GM12878 (cell line): ENCODE data around the gene DST. TPM values are rescaled to one million over a fixed set of nuclear protein-coding genes. Genes with fewer than 3 reads are reported as not detected.

Experiments used
- ATAC-seq: fragments of 200-7000 bp; cut with Tn5 transposase; 3 replicates; pipeline ENCODE4 v1.9.1; 2020; ENCODE audit warnings: mild to moderate bottlenecking, moderate library complexity
- BruUV-seq: library from RNA; stranded (reverse); fragments of 400-500 nt; replicated peaks from 2 replicates; lab custom pipeline; 2021; lab: Mats Ljungman, UMichigan
- CTCF ChIA-PET: fragments of 300-600 bp; sonication (Branson Sonifier 250); formaldehyde crosslinking; extraction: SDS; loops from one replicate; lab custom pipeline; 2021; ENCODE audit warnings: inconsistent platforms; lab: Yijun Ruan, JAX
- POLR2A ChIA-PET: fragments of 350-600 bp; formaldehyde crosslinking; extraction: SDS; loops from one replicate; lab custom pipeline; 2021; ENCODE audit warnings: inconsistent platforms; lab: Charles Lee
- RAD21 ChIA-PET: fragments of 300-600 bp; sonication (Branson Sonifier 250); formaldehyde crosslinking; loops from one replicate; lab custom pipeline; 2023; ENCODE audit warnings: antibody characterized with exemption; ENCODE audit not compliant: unreplicated experiment; lab: Charles Lee
- SMC1A ChIA-PET: fragments of 300-600 bp; sonication (Branson Sonifier 250); formaldehyde crosslinking; loops from one replicate; lab custom pipeline; 2023; ENCODE audit not compliant: unreplicated experiment, uncharacterized antibody; lab: Charles Lee
- DNase-seq: peaks from one replicate; pipeline ENCODE4 v3.0.0-alpha.2; 2011; ENCODE audit warnings: low read depth, low spot score
- FAIRE-seq: peaks from 3 replicates; lab custom pipeline; 2011; peaks lifted over from hg19 to GRCh38; lab: Jason Lieb, UNC
- H2AFZ ChIP-seq: 2 replicates; pipeline ENCODE4 v1.6.0; 2011; ENCODE audit warnings: low read depth, low read length, control low read depth; ENCODE audit not compliant: control insufficient read depth
- H3K27ac ChIP-seq: 2 replicates; pipeline ENCODE4 v1.5.1; 2011; ENCODE audit warnings: control low read depth; ENCODE audit not compliant: control insufficient read depth, insufficient read depth
- H3K27me3 ChIP-seq, 2 experiments: replicated peaks in 1 of 2; 2 replicates each; pipeline versions ENCODE4 v1.6.0 to v1.6.1; 2011; ENCODE audit warnings: low read length in 1 of 2; ENCODE audit not compliant: control insufficient read depth in 2 of 2, insufficient read depth in 2 of 2
- H3K36me3 ChIP-seq, 2 experiments: 2 replicates each; pipeline ENCODE4 v1.5.1; 2011; ENCODE audit warnings: low read length in 1 of 2; ENCODE audit not compliant: control insufficient read depth in 2 of 2, insufficient read depth in 2 of 2
- H3K4me1 ChIP-seq: 2 replicates; pipeline ENCODE4 v1.6.1; 2011; ENCODE audit warnings: mild to moderate bottlenecking, low read length, moderate library complexity, mixed read lengths; ENCODE audit not compliant: control insufficient read depth, insufficient read depth
- H3K4me2 ChIP-seq: 2 replicates; pipeline ENCODE4 v1.6.0; 2011; ENCODE audit warnings: control low read depth; ENCODE audit not compliant: control insufficient read depth, insufficient read depth
- H3K4me3 ChIP-seq: fragments of 200-600 bp; sonication (generic); 2 replicates; pipeline ENCODE4 v1.5.1; 2016
- H3K79me2 ChIP-seq: 2 replicates; pipeline ENCODE4 v1.6.0; 2011; ENCODE audit warnings: low read length; ENCODE audit not compliant: control insufficient read depth, insufficient read depth
- H3K9ac ChIP-seq: 2 replicates; pipeline ENCODE4 v1.8.0; 2011; ENCODE audit warnings: low read length, control low read depth, mixed read lengths; ENCODE audit not compliant: control insufficient read depth, insufficient read depth
- H3K9me3 ChIP-seq: replicated peaks from 3 replicates; pipeline ENCODE4 v1.5.1; 2011; ENCODE audit warnings: mild to moderate bottlenecking, low read length; ENCODE audit not compliant: control insufficient read depth, insufficient read depth
- H4K20me1 ChIP-seq: 2 replicates; pipeline ENCODE4 v1.6.0; 2011; ENCODE audit not compliant: control insufficient read depth, insufficient read depth
- CHD4 ChIP-seq: fragments of 200-600 bp; sonication (generic); IDR thresholded peaks from 2 replicates; pipeline ENCODE4 v1.6.1; 2016; ENCODE audit warnings: mild to moderate bottlenecking
- EP300 ChIP-seq, 2 experiments: fragments of 150-350 bp in 1 of 2; IDR thresholded peaks; 2 replicates each; pipeline ENCODE4 v1.6.1; 2011 to 2012; ENCODE audit warnings: low read depth in 2 of 2, low read length in 2 of 2, borderline replicate concordance in 1 of 2, improper control_type of control experiment in 1 of 2, inconsistent platforms in 1 of 2; ENCODE audit not compliant: control insufficient read depth in 1 of 2
- JUNB ChIP-seq: IDR thresholded peaks from 2 replicates; pipeline ENCODE4 v1.6.1; 2016; ENCODE audit warnings: antibody characterized with exemption, mild to moderate bottlenecking
- MYB ChIP-seq: fragments of 150-350 bp; IDR thresholded peaks from 2 replicates; pipeline ENCODE4 v1.6.1; 2014; ENCODE audit warnings: mild to moderate bottlenecking, low read depth, low read length, borderline replicate concordance
- PAX5 ChIP-seq: IDR thresholded peaks from 2 replicates; pipeline ENCODE4 v1.6.1; 2011; ENCODE audit warnings: low read depth, low read length, borderline replicate concordance
- RCOR1 ChIP-seq: conservative IDR thresholded peaks from 2 replicates; pipeline ENCODE4 v1.6.1; 2012; ENCODE audit warnings: low read depth, low read length, improper control_type of control experiment
- SP1 ChIP-seq: IDR thresholded peaks from one replicate; pipeline ENCODE4 v1.6.1; 2011; ENCODE audit warnings: low read depth, low read length
- SREBF2 ChIP-seq: IDR thresholded peaks from 2 replicates; pipeline ENCODE4 v1.6.1; 2012; ENCODE audit warnings: mild to moderate bottlenecking, low read length
- ZNF384 ChIP-seq: IDR thresholded peaks from 2 replicates; pipeline ENCODE4 v1.6.1; 2012; ENCODE audit warnings: low read depth, mild to moderate bottlenecking, low read length, improper control_type of control experiment, borderline replicate concordance
- ZNF622 ChIP-seq: fragments of 450-650 bp; IDR thresholded peaks from 2 replicates; pipeline ENCODE4 v1.6.1; 2017; ENCODE audit warnings: mild to moderate bottlenecking, inconsistent platforms
- WGBS: methylation state at CpG from one replicate; pipeline ENCODE4 v1.1.6; 2016; ENCODE audit warnings: low lambda C conversion rate; ENCODE audit not compliant: insufficient replicate concordance, insufficient coverage; ENCODE audit errors: missing lambda C conversion rate; 5-methylcytosine and 5-hydroxymethylcytosine counted together
- in situ Hi-C: fragments of 300-500 bp; cut with MboI; formaldehyde crosslinking; loops from 9 replicates; pipeline ENCODE4 v1.14.3; 2018; ENCODE audit warnings: mixed read lengths
- intact Hi-C: fragments of 100-400 bp; cut with micrococcal nuclease; formaldehyde crosslinking; loops from one replicate; pipeline ENCODE4 v1.14.2; 2022; ENCODE audit not compliant: unreplicated experiment
- polyA plus RNA-seq, 11 experiments: library from polyadenylated mRNA; depleted of rRNA in 4 of 11; unstranded in 6 of 11; stranded (reverse) in 5 of 11; fragments of >200 nt; fragmentation: Nextera tagmentation in 4 of 11; fragmentation: Illumina TruSeq in 1 of 11; extraction: Ambion mirVana in 4 of 11; extraction: Trizol in 1 of 11; gene quantifications; 1 replicate in 1 of 11; 2 replicates in 10 of 11; pipeline versions ENCODE4 v1.2.1 to v1.2.3, GENCODE V29; 2011 to 2016; ENCODE audit warnings: inconsistent platforms in 2 of 11, missing spikeins in 2 of 11, low read depth in 1 of 11
- total RNA-seq, 4 experiments: library from RNA; depleted of rRNA in 3 of 4; stranded (reverse); fragments of >200 nt in 3 of 4; fragmentation: Illumina TruSeq in 1 of 4; extraction: Trizol in 1 of 4; gene quantifications; 2 replicates each; pipeline versions ENCODE4 v1.2.1 to v1.2.3, GENCODE V29; 2013 to 2021
- TF ChIP-seq, protein P1 (sequence below): fragments of 150-350 bp; IDR thresholded peaks from 2 replicates; pipeline ENCODE4 v1.6.1; 2014; ENCODE audit warnings: mild to moderate bottlenecking, low read depth, low read length
- TF ChIP-seq, protein P2 (sequence below): fragments of 450-650 bp; formaldehyde crosslinking; IDR thresholded peaks from 2 replicates; pipeline ENCODE4 v1.5.0; 2022; ENCODE audit warnings: mild to moderate bottlenecking, missing genetic modification characterization
- TF ChIP-seq, protein P3 (sequence below): fragments of 450-650 bp; IDR thresholded peaks from 2 replicates; pipeline ENCODE4 v1.6.1; 2016; ENCODE audit warnings: mild to moderate bottlenecking
- TF ChIP-seq, protein P4 (sequence below): fragments of 450-650 bp; IDR thresholded peaks from 2 replicates; pipeline ENCODE4 v1.6.1; 2016; ENCODE audit warnings: mild to moderate bottlenecking

Gene DST
- total and polyA plus RNA-seq, 10 of the 15 experiments (the other 5 are each of a cell fraction or from before 2014, with no cell fraction given) = 32.1 to 156 (median 75.0) TPM

DNA sequence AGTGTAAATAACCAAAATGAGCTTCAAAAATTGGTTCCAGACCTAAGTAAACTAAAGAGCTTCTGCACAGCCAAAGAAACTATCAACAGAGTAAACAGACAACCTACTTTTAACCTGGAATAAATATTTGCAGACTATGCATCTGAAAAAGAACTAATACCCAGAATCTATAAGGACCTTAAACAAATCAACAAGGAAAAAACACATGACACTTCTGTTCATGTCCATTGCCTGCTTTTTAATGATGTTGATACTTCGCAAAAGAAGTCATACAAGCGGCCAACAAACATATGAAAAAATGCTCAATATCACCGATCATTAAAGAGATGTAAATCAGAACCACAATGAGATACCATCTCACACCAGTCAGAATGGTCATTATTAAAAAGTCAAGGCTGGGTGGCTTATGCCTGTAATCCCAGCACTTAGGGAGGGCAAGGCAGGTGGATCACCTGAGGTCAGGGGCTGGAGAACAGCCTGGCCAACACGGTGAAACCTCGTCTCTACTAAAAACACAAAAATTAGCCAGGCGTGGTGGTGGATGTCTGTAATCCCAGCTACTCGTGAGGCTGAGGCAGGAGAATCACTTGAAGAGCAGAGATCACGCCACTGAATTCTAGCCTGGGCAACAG lies 42.5 kb upstream of the DST start:
- Histone ChIP-seq H3K4me2 (no peak overlapping the region), H3K9me3 (no peaks in the 10 kb centered on the region), H3K27ac (no peak overlapping the region), H2AFZ (no peak overlapping the region), H3K27me3 (no peaks in the 10 kb centered on the region), H3K4me1 (peaks cover 12% of the 10 kb centered on the region), H3K36me3 (peaks cover 0 to 12% of the 10 kb centered on the region in 2 experiments; a peak in 2 of 4 replicates), H4K20me1 (no peaks in the 10 kb centered on the region), H3K4me3 (no peak overlapping the region), H3K79me2 (peaks cover 2% of the 10 kb centered on the region; the same call in 1 of the 2 replicates), H3K9ac (no peak overlapping the region)
- ATAC-seq = no peak
- ChIA-PET POLR2A (no interaction called here), RAD21 (no interaction called here), CTCF (interaction anchor here (0.7 to 1.3 kb wide), 6 partner anchors 13 to 252 kb away, joined by 3 to 4 read pairs (median 3); partner anchors contain the start of gene DST), SMC1A (interaction anchor here (0.8 to 1.5 kb wide), 3 partner anchors 12 to 24 kb away, joined by 3 to 4 read pairs (median 3); no protein-coding TSS in a partner anchor)
- TF ChIP-seq SP1 (no peak), PAX5 (no peak), SREBF2 (no peak), ZNF622 (no peak), JUNB (no peak), CHD4 (no peak), EP300 (IDR thresholded peaks at IDR 0.05; ENCODE audit: borderline replicate concordance in 1 of 2, control insufficient read depth in 1 of 2, low read depth in 2 of 2, low read length in 2 of 2) (no peak), MYB (no peak), RCOR1 (no peak), ZNF384 (no peak)
- TF ChIP-seq, protein P1, sequence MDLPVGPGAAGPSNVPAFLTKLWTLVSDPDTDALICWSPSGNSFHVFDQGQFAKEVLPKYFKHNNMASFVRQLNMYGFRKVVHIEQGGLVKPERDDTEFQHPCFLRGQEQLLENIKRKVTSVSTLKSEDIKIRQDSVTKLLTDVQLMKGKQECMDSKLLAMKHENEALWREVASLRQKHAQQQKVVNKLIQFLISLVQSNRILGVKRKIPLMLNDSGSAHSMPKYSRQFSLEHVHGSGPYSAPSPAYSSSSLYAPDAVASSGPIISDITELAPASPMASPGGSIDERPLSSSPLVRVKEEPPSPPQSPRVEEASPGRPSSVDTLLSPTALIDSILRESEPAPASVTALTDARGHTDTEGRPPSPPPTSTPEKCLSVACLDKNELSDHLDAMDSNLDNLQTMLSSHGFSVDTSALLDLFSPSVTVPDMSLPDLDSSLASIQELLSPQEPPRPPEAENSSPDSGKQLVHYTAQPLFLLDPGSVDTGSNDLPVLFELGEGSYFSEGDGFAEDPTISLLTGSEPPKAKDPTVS = no peak
- TF ChIP-seq, protein P2, sequence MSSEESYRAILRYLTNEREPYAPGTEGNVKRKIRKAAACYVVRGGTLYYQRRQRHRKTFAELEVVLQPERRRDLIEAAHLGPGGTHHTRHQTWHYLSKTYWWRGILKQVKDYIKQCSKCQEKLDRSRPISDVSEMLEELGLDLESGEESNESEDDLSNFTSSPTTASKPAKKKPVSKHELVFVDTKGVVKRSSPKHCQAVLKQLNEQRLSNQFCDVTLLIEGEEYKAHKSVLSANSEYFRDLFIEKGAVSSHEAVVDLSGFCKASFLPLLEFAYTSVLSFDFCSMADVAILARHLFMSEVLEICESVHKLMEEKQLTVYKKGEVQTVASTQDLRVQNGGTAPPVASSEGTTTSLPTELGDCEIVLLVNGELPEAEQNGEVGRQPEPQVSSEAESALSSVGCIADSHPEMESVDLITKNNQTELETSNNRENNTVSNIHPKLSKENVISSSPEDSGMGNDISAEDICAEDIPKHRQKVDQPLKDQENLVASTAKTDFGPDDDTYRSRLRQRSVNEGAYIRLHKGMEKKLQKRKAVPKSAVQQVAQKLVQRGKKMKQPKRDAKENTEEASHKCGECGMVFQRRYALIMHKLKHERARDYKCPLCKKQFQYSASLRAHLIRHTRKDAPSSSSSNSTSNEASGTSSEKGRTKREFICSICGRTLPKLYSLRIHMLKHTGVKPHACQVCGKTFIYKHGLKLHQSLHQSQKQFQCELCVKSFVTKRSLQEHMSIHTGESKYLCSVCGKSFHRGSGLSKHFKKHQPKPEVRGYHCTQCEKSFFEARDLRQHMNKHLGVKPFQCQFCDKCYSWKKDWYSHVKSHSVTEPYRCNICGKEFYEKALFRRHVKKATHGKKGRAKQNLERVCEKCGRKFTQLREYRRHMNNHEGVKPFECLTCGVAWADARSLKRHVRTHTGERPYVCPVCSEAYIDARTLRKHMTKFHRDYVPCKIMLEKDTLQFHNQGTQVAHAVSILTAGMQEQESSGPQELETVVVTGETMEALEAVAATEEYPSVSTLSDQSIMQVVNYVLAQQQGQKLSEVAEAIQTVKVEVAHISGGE (CRISPR knock-in tag) = no peak
- TF ChIP-seq, protein P3, sequence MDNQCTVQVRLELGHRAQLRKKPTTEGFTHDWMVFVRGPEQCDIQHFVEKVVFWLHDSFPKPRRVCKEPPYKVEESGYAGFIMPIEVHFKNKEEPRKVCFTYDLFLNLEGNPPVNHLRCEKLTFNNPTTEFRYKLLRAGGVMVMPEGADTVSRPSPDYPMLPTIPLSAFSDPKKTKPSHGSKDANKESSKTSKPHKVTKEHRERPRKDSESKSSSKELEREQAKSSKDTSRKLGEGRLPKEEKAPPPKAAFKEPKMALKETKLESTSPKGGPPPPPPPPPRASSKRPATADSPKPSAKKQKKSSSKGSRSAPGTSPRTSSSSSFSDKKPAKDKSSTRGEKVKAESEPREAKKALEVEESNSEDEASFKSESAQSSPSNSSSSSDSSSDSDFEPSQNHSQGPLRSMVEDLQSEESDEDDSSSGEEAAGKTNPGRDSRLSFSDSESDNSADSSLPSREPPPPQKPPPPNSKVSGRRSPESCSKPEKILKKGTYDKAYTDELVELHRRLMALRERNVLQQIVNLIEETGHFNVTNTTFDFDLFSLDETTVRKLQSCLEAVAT = no peak
- TF ChIP-seq, protein P4, sequence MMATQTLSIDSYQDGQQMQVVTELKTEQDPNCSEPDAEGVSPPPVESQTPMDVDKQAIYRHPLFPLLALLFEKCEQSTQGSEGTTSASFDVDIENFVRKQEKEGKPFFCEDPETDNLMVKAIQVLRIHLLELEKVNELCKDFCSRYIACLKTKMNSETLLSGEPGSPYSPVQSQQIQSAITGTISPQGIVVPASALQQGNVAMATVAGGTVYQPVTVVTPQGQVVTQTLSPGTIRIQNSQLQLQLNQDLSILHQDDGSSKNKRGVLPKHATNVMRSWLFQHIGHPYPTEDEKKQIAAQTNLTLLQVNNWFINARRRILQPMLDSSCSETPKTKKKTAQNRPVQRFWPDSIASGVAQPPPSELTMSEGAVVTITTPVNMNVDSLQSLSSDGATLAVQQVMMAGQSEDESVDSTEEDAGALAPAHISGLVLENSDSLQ = no peak
- intact Hi-C loops (no loop called here), in situ Hi-C loops (no loop called here)
- DNase-seq = no peak
- WGBS = 86% methylated on average over 8 of the region's 8 CpGs
- no peak for FAIRE-seq
- BruUV-seq = no TSS peak
